K562 (cell line): ENCODE measurements around the gene STX18. TPM values are rescaled to one million over a fixed set of nuclear protein-coding genes. Genes with fewer than 3 reads are reported as not detected.

Experiments used
- CAMTA2 ChIP-seq: fragments of 250-450 bp; sonication (Bioruptor Pico); conservative IDR thresholded peaks from 2 replicates; pipeline ENCODE4 v1.5.1; 2022
- RCOR1 ChIP-seq, 2 experiments: IDR thresholded peaks; 2 replicates each; pipeline ENCODE4 v1.6.1; 2012; ENCODE audit warnings: low read depth in 2 of 2, low read length in 2 of 2, borderline replicate concordance in 1 of 2, improper control_type of control experiment in 1 of 2
- polyA plus RNA-seq, 8 experiments: library from polyadenylated mRNA; depleted of rRNA in 4 of 8; stranded (reverse) in 5 of 8; unstranded in 3 of 8; fragments of >200 nt; fragmentation: Nextera tagmentation in 2 of 8; fragmentation: Illumina TruSeq in 1 of 8; extraction: Ambion mirVana in 2 of 8; extraction: Trizol in 1 of 8; gene quantifications; 2 replicates each; pipeline versions ENCODE4 v1.2.1 to v1.2.3, GENCODE V29; 2011 to 2014; ENCODE audit warnings: inconsistent platforms in 1 of 8, missing spikeins in 1 of 8
- total RNA-seq, 7 experiments: library from RNA; depleted of rRNA in 6 of 7; stranded (reverse); fragments of >200 nt in 6 of 7; fragmentation: Illumina TruSeq in 2 of 7; extraction: Trizol in 2 of 7; gene quantifications; 2 replicates each; pipeline versions ENCODE4 v1.2.1 to v1.2.3, GENCODE V29; 2011 to 2021; ENCODE audit warnings: low replicate concordance in 1 of 7
- TF ChIP-seq, protein P1 (sequence below), 3 experiments: IDR thresholded peaks in 2 of 3; conservative IDR thresholded peaks in 1 of 3; 2 replicates each; pipeline ENCODE4 v1.5.1; 2011 to 2012; ENCODE audit warnings: low read length in 3 of 3, mild to moderate bottlenecking in 3 of 3, control low read depth in 2 of 3, improper control_type of control experiment in 1 of 3, inconsistent platforms in 1 of 3, low read depth in 1 of 3, mixed read lengths in 1 of 3, moderate library complexity in 1 of 3; ENCODE audit not compliant: insufficient read depth in 2 of 3
- TF ChIP-seq, protein P2 (sequence below), 2 experiments: IDR thresholded peaks in 1 of 2; conservative IDR thresholded peaks in 1 of 2; 2 replicates each; pipeline ENCODE4 v1.6.1; 2016; ENCODE audit warnings: low read depth in 2 of 2, mild to moderate bottlenecking in 1 of 2, missing compliant biosample characterization in 1 of 2, missing genetic modification characterization in 1 of 2, moderate library complexity in 1 of 2

Gene STX18
- total and polyA plus RNA-seq, 9 of the 15 experiments (the other 6 are each of a cell fraction or from before 2014, with no cell fraction given) = 6.2 to 41.7 (median 22.7) TPM

GRCh38 chr4:4488405-4489404 is 53.1 kb downstream of the STX18 start (continued):
- TF ChIP-seq, protein P1, sequence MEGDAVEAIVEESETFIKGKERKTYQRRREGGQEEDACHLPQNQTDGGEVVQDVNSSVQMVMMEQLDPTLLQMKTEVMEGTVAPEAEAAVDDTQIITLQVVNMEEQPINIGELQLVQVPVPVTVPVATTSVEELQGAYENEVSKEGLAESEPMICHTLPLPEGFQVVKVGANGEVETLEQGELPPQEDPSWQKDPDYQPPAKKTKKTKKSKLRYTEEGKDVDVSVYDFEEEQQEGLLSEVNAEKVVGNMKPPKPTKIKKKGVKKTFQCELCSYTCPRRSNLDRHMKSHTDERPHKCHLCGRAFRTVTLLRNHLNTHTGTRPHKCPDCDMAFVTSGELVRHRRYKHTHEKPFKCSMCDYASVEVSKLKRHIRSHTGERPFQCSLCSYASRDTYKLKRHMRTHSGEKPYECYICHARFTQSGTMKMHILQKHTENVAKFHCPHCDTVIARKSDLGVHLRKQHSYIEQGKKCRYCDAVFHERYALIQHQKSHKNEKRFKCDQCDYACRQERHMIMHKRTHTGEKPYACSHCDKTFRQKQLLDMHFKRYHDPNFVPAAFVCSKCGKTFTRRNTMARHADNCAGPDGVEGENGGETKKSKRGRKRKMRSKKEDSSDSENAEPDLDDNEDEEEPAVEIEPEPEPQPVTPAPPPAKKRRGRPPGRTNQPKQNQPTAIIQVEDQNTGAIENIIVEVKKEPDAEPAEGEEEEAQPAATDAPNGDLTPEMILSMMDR (IDR thresholded peaks at IDR 0.05 in 2 of 3, conservative IDR thresholded peaks at IDR 0.05 in 1 of 3; ENCODE audit: insufficient read depth in 2 of 3, low read depth in 1 of 3, low read length in 3 of 3) = peak; percentile 79 to 90 (median 89)
- TF ChIP-seq, protein P2, sequence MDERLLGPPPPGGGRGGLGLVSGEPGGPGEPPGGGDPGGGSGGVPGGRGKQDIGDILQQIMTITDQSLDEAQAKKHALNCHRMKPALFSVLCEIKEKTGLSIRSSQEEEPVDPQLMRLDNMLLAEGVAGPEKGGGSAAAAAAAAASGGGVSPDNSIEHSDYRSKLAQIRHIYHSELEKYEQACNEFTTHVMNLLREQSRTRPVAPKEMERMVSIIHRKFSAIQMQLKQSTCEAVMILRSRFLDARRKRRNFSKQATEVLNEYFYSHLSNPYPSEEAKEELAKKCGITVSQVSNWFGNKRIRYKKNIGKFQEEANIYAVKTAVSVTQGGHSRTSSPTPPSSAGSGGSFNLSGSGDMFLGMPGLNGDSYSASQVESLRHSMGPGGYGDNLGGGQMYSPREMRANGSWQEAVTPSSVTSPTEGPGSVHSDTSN (CRISPR knock-in tag; IDR thresholded peaks at IDR 0.05; ENCODE audit: low read depth) = no peak
- TF ChIP-seq, protein P2 (tag; conservative IDR thresholded peaks at IDR 0.05; ENCODE audit: low read depth) = peak; percentile 77
- TF ChIP-seq CAMTA2 (CRISPR knock-in tag) (no peak), RCOR1 (IDR thresholded peaks at IDR 0.05; ENCODE audit: borderline replicate concordance in 1 of 2, low read depth in 2 of 2, low read length in 2 of 2) (0 out of 4 replicates have a peak, but pooled peaks of 1 of the 2 experiments have one; percentile 29)
- TF ChIP-seq, all 486 proteins: peak for 9
